RWPE2 (cell line): ENCODE results near the gene GINS2.
A peak's percentile ranks its signal among the peaks of the same experiment; 100 is the strongest.

Source experiments
- ATAC-seq: fragments of 200-7000 bp; cut with Tn5 transposase; 3 replicates; pipeline ENCODE4 v1.9.1; 2021; ENCODE audit warnings: low read depth
- DNase-seq: peaks from one replicate; pipeline ENCODE4 v3.0.0-alpha.2; 2020; ENCODE audit warnings: low spot score
- H3K27ac ChIP-seq: fragments of 450-650 bp; 2 replicates; pipeline ENCODE4 v1.5.1; 2017; ENCODE audit warnings: mild to moderate bottlenecking; ENCODE audit not compliant: poor library complexity, severe bottlenecking
- H3K27me3 ChIP-seq: fragments of 250-450 bp; sonication (Bioruptor Pico); 2 replicates; pipeline ENCODE4 v1.5.1; 2021; ENCODE audit warnings: mild to moderate bottlenecking, moderate library complexity; ENCODE audit not compliant: insufficient read depth, poor library complexity, severe bottlenecking
- H3K36me3 ChIP-seq: fragments of 250-450 bp; sonication (Bioruptor Pico); 2 replicates; pipeline ENCODE4 v1.5.1; 2020; ENCODE audit warnings: low read depth, mild to moderate bottlenecking, moderate library complexity
- H3K4me1 ChIP-seq: fragments of 250-450 bp; sonication (Bioruptor Pico); 2 replicates; pipeline ENCODE4 v1.5.1; 2021; ENCODE audit warnings: mild to moderate bottlenecking, moderate library complexity; ENCODE audit not compliant: insufficient read depth, poor library complexity, severe bottlenecking
- H3K4me3 ChIP-seq: fragments of 250-450 bp; sonication (Bioruptor Pico); 2 replicates; pipeline ENCODE4 v1.5.1; 2021; ENCODE audit warnings: mild to moderate bottlenecking, moderate library complexity; ENCODE audit not compliant: severe bottlenecking
- H3K9me3 ChIP-seq: fragments of 250-450 bp; sonication (Bioruptor Pico); 2 replicates; pipeline ENCODE4 v1.5.1; 2021; ENCODE audit warnings: mild to moderate bottlenecking, moderate library complexity; ENCODE audit not compliant: severe bottlenecking
- CTCF ChIP-seq: fragments of 450-650 bp; IDR thresholded peaks from one replicate; pipeline ENCODE4 v1.5.1; 2017; ENCODE audit warnings: mild to moderate bottlenecking, moderate library complexity; ENCODE audit not compliant: poor library complexity, severe bottlenecking

Gene GINS2

GRCh38 chr16:85631802-85632393 is 56.9 kb downstream of the GINS2 start:
- peaks cover 8% of the 10 kb centered on the region for H3K9me3 ChIP-seq
- ATAC-seq (no peak), DNase-seq (no peak)
- peaks cover 7% of the 10 kb centered on the region; the same call in 1 of the 2 replicates for H3K36me3 ChIP-seq
- TF ChIP-seq CTCF: peak; percentile 19
- no peaks in the 10 kb centered on the region for H3K27me3 ChIP-seq
- peaks cover 13% of the 10 kb centered on the region for H3K4me1 ChIP-seq
- no peak overlapping the region for H3K27ac ChIP-seq
- H3K4me3 ChIP-seq: no peak overlapping the region

- H3K27ac ChIP-seq: no peak overlapping the region
- ATAC-seq: no peak
- no peak for TF ChIP-seq CTCF
- peaks cover 7% of the 10 kb centered on the region; the same call in 1 of the 2 replicates for H3K36me3 ChIP-seq
- DNase-seq: no peak
- no peak overlapping the region for H3K4me3 ChIP-seq
- H3K9me3 ChIP-seq: peaks cover 8% of the 10 kb centered on the region
- peaks cover 13% of the 10 kb centered on the region for H3K4me1 ChIP-seq
- H3K27me3 ChIP-seq: no peaks in the 10 kb centered on the region
Measured at GRCh38 chr16:85631230-85631629, 57.5 kb downstream of the GINS2 start.

GRCh38 chr16:85629853-85630252 is 58.9 kb downstream of the GINS2 start:
- Histone ChIP-seq H3K9me3 (peaks cover 8% of the 10 kb centered on the region), H3K4me1 (peaks cover under 1% of the 10 kb centered on the region), H3K36me3 (peaks cover 7% of the 10 kb centered on the region; the same call in 1 of the 2 replicates), H3K27ac (no peak overlapping the region), H3K4me3 (no peak overlapping the region), H3K27me3 (no peaks in the 10 kb centered on the region)
- DNase-seq: no peak
- ATAC-seq: no peak
- no peak for TF ChIP-seq CTCF

- ATAC-seq: no peak
Measured at GRCh38 chr16:85629326-85629725, 59.4 kb downstream of the GINS2 start.

More at GRCh38 chr16:85629326-85629725, 59.4 kb downstream of the GINS2 start:
- H3K4me1 ChIP-seq: no peaks in the 10 kb centered on the region
- no peak for TF ChIP-seq CTCF
- H3K36me3 ChIP-seq: peaks cover 7% of the 10 kb centered on the region; the same call in 1 of the 2 replicates
- no peak overlapping the region for H3K27ac ChIP-seq
- no peaks in the 10 kb centered on the region for H3K27me3 ChIP-seq
- H3K4me3 ChIP-seq: no peak overlapping the region
- DNase-seq: no peak
- peaks cover 8% of the 10 kb centered on the region for H3K9me3 ChIP-seq
